Measurements from ENCODE around the gene PCBD2.

Gene PCBD2

DNA sequence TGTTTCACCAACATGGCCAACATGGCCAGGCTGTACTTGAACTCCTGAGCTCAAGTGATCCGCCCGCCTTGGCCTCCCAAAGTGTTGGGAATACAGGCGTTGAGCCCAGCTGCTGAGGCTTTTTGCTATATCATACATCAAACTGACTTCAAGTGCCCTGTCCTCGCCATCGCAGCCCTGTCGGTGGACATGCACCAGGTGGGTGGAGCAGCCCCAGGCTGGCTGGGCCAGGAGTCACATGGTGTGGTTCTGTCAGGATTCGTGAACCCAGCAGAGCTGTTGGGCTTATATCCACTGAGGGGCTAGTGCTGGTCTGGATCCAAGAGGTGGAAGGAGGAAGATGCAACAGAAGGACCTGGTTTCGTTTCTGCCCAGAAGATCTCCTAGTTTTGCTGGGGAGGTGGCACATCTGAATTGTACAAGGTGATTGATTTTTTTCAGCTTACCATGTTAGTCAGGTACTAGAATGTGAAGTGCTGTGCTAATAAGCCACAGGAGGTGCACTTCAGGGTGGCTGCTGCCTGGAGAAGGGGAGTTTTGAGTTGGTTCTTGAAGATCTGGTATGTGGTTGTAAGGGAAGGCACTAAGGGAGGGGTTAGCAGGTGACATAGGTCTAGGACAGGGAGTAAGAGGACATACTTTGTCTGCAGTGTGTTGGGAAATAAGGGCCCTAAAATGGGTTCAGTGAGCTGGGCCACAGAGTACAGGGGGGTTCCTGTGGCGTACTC lies 16.1 kb downstream of the PCBD2 start:
- TF ChIP-seq GATA1 (IDR thresholded peaks at IDR 0.05; ENCODE audit: low read depth, low read length) (no peak), POLR2A (IDR thresholded peaks at IDR 0.05; ENCODE audit: low read length) (no peak)
- no peak for DNase-seq

DNA sequence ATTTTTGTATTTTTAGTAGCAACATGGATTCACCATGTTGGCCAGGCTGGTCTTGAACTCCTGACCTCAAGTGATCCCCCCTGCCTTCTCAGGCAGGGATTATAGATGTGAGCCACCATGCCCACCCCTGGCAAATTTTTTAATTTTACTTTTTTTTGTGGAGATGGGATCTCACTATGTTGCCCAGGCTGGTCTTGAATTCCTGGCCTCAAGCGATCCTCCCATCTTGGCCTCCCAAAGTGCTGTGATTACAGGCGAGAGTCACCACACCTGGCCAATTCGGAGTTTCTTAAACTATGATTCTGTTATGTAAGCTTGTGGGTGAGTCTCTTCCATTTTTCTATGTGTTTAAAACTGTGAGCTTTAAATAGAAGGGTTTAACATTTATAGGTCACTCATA lies 27.6 kb downstream of the PCBD2 start:
- DNase-seq: no peak
- TF ChIP-seq POLR2A (IDR thresholded peaks at IDR 0.05; ENCODE audit: low read length) (no peak), GATA1 (IDR thresholded peaks at IDR 0.05; ENCODE audit: low read depth, low read length) (no peak)

DNA sequence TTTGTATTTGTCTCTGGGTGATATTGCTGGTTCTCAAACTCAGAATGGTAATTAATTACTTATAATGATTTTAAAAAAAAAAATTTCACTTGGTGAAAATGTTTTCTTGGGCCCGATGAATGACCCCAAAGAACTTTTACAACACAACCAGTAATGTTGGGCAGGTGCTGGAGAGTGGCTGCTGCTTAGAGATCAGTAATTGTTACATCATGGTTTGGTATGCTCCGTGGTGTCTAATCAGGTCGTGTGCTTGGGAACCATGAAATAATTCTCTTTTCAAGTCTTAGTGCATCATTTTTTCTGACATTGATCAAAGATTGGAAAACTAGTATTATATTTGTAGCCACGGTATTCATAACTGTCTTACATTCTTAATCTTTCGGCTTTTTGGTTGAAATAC lies 29.3 kb downstream of the PCBD2 start:
- DNase-seq: no peak
- TF ChIP-seq POLR2A (IDR thresholded peaks at IDR 0.05; ENCODE audit: low read length) (no peak), GATA1 (IDR thresholded peaks at IDR 0.05; ENCODE audit: low read depth, low read length) (no peak)

DNA sequence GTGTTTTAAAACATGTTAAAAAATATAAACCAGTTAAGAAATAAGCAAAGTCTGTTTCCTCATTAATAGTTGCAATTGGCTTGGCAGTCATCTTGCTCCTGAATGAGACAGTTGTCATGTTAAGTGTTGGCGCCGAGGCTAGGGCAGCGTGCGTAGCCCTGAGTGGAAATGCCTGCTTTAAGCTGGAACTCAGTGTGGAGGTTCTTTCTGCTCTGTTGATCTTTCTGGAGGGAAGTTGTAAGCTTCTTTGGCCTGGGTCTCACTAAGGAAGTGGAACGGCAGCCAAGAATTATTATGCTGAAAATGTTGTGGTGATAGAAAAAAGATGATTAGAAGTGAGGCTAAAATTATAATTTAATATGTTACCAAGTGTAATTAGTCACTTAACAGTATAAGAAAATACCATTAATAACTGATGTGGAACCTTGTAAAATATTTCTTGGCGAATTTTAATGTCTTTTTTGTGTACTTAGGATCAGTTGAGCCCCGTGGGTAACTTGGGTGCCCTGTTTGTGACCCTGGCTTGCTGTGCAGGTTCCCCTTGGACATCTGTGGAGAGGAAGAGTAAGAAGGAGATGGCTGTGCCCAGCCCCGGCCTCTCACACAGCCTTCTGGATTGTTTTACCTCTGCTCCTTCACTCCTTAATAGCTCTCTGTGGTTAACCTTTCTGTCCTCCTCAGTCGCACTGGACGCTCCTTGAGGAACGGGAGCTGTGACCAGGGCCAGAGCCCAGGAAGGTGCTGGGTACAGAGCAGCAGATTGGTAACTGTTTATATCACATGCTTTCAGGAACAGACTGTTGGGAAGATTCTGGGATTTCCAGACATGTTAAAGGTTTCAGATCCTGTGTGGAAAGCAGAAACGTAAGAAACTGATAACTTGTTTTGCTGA lies 31.0 kb downstream of the PCBD2 start:
- DNase-seq: no peak
- no peak for TF ChIP-seq GATA1 (IDR thresholded peaks at IDR 0.05; ENCODE audit: low read depth, low read length)
- TF ChIP-seq POLR2A (IDR thresholded peaks at IDR 0.05; ENCODE audit: low read length): no peak

DNA sequence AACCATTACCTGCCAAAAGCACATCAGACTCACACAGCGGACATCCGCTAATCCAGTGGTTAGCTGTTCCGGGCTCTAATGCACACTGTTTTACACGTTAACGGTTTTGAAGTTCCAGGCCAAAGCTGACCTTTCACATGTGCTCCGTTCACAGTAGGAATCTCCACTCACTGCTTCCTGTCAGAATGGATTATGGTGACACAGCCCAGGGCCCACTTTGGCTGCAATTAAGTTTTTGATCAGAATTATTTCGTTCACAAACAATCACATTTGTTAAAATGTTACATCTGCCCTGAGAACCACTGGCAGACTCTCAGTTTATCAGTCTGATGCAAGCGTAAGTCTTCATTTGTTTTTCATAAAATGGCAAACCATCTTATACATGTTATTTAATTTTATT lies 32.6 kb downstream of the PCBD2 start:
- DNase-seq: no peak
- TF ChIP-seq POLR2A (IDR thresholded peaks at IDR 0.05; ENCODE audit: low read length) (no peak), GATA1 (IDR thresholded peaks at IDR 0.05; ENCODE audit: low read depth, low read length) (no peak)

DNA sequence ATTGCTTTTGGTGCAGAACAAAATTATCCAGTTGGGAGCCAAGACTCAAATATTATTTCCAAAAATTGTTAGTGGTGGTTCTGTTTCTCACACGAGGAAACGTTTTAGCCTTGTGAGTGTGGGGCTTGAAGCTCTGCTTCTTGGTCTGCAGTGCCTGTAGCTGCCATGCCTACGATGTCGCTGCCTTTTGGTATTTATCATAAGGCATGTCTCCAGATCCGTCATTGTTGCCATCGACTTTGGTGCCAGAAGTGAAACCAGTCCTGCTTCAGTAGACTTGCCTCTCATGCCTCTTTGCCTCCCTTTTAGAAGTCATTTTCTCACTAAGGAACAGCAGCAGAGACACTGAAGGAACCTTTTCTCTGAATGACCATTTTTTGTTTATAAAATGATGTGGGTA lies 33.1 kb downstream of the PCBD2 start:
- TF ChIP-seq POLR2A (IDR thresholded peaks at IDR 0.05; ENCODE audit: low read length) (no peak), GATA1 (IDR thresholded peaks at IDR 0.05; ENCODE audit: low read depth, low read length) (no peak)
- DNase-seq: no peak

DNA sequence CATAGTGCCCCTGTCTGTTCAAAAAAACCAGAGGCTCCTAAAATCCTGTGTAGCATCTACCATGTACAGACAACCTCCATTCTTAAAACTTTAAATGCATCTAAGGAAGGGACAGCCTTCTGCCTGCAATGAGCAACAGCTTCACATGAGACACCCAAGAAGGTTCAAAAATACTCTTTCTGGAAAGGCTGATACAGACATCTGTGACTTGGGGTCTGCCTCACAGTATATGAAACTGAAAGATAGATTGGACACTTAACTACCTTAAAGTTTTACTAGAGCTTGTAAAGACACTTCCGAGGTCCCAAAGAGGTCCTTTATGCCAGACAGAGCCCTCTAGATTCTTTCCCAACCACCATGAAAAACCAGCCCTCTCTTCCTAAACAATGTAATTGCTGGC lies 34.6 kb downstream of the PCBD2 start:
- no peak for DNase-seq
- TF ChIP-seq POLR2A (IDR thresholded peaks at IDR 0.05; ENCODE audit: low read length) (no peak), GATA1 (IDR thresholded peaks at IDR 0.05; ENCODE audit: low read depth, low read length) (no peak)

DNA sequence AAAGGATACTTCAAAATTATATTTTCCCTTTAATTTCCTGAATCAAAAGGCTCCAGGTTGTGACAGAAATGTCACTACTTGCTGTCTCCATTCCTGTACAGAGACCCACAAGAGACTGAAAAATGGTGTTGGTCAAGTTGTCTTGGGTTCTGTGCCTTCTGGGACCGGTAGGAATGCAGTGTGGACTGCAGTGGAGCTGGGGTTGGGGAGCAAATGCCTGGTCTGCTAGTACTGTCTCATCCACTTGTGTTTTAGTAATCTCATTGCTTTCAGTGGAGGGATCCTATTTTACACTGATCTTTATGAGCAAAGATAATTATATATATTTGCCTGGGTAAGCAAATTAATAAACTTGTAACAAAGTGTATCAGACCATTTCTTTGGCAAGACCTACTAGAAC lies 38.6 kb downstream of the PCBD2 start:
- TF ChIP-seq POLR2A (IDR thresholded peaks at IDR 0.05; ENCODE audit: low read length) (no peak), GATA1 (IDR thresholded peaks at IDR 0.05; ENCODE audit: low read depth, low read length) (no peak)
- no peak for DNase-seq

DNA sequence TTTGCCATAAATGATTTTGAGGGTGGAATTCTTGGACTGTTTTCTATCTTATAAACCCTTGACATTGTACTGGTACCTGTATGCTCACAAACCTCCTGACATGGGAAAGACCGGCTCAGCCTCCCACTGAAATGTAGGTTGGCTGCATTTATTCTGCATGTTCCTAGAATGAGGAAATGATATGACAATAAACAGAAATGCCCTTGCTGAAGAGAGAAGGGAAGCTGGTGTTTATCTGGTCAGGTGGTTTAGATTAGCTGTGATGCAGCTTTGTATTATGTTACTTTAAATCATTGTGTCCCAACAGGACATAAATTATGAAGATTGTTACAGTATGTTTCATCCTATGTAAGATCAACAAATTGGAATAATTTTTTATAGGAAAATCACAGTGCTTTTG lies 39.7 kb downstream of the PCBD2 start:
- DNase-seq: no peak
- TF ChIP-seq GATA1 (IDR thresholded peaks at IDR 0.05; ENCODE audit: low read depth, low read length) (no peak), POLR2A (IDR thresholded peaks at IDR 0.05; ENCODE audit: low read length) (no peak)

DNA sequence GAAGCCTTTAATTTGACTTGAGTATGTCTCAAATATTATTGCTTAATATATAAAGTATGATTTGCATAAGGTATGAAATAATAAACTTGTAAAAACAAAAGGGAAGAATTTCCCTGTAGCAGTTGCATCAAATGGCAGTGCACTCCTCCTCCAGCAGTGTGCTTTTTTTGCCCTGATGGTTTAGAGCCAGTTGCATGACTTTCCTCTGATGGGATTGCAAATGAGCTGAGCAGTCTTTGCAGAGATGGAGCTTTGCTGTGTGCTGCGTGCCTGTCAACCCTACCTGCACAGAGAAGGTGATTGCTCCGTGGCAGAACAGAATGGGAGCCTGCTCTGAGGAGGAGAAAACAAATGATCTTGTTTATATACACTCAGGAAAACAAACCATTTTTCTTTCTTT lies 40.1 kb downstream of the PCBD2 start:
- DNase-seq: no peak
- no peak for TF ChIP-seq POLR2A (IDR thresholded peaks at IDR 0.05; ENCODE audit: low read length)
- no peak for TF ChIP-seq GATA1 (IDR thresholded peaks at IDR 0.05; ENCODE audit: low read depth, low read length)

DNA sequence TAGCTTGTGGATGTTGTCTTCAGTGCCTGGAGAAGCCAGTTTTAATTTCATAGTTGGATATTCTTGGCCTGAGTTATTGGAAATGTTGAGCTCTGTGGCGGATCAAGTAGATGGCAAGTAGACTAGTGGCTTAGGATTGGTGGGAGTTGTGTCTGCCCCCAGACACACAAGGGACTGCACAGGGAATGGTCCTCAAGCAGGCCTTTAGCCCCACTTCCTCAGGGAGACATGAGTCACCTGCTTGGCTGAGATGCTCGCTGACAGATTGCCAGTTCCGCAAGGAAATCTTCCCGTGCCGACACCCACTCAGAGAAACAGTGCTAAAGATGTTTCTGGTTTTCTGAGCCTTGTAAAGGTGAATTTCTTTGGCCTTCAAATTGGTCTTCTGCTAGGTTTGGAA lies 44.0 kb downstream of the PCBD2 start:
- TF ChIP-seq POLR2A (IDR thresholded peaks at IDR 0.05; ENCODE audit: low read length) (no peak), GATA1 (IDR thresholded peaks at IDR 0.05; ENCODE audit: low read depth, low read length) (no peak)
- DNase-seq: no peak

DNA sequence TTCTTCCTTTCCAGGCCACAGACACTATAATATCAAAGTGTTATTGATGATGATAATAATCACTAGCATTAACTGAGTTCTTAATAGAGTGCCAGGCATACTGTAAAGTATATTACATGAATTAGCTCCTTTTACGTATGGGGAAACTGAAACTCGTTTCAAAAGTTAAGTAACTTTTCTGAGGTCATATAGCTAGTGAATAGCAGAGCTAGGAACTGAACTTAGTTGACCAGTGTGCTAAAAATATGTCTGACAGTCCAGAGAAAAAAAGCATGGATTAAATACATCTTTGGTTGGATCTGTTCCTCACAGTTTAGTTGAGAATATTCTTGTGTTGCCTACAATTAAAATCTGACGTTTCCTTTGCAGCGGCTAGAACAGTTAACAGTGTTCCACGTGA lies 44.4 kb downstream of the PCBD2 start:
- no peak for DNase-seq
- TF ChIP-seq GATA1 (IDR thresholded peaks at IDR 0.05; ENCODE audit: low read depth, low read length) (no peak), POLR2A (IDR thresholded peaks at IDR 0.05; ENCODE audit: low read length) (no peak)

DNA sequence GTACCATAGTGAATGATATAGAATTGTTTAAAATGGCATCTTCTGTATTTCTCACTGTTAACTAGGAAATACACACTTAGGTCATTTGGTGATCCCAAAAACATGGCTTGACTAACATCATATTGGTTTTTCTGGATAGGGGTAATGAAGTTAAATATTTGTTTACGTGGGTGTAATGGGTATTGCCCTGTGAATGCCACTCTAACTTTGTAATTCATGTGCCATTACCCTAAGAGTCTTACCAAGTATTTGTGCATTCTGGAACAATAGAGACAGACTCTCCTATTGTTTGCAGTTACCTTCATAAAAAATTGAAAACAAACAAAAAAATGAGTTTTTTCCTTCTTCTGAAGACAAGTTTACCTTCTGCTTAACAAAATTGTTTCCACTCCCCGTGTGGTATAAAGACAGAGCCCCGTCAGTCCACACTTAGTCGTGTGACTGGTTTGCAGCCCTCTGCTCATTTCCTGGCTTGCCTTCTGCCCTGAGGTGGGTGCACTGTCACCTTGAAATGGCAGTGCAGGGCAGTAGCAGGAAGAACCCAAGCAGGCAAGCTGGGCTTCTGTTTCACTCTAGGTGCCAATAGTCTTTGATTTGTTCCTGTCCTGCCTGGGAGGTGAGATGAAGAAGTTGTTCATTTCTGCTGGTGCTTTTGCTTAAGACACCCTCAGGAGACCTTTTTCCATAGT lies 53.1 kb downstream of the PCBD2 start:
- TF ChIP-seq GATA1 (IDR thresholded peaks at IDR 0.05; ENCODE audit: low read depth, low read length): no peak
- TF ChIP-seq POLR2A (IDR thresholded peaks at IDR 0.05; ENCODE audit: low read length): no peak
- DNase-seq: no peak

DNA sequence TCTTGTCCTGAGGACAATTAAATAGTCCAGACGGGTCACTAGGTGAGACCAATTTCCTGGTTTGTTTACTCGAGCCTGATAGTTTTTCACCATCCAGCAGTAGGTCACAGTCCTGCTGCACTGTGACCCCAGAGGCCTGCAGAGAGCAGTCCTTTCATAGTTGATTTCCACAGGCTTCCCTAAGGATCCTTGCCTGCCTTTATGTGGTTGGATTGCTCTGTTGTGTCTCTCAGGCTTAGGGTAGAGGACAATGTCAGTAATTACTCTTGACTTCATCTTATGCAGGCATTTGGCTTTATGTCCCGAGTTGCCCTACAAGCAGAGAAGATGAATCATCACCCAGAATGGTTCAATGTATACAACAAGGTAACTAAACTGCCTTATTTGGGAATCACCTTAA lies 53.8 kb downstream of the PCBD2 start:
- TF ChIP-seq GATA1 (IDR thresholded peaks at IDR 0.05; ENCODE audit: low read depth, low read length): no peak
- no peak for TF ChIP-seq POLR2A (IDR thresholded peaks at IDR 0.05; ENCODE audit: low read length)
- no peak for DNase-seq

All from erythroblast (primary cell).